Thyroid gland (tissue), 4 donors: Measurements from ENCODE around the gene THBD.

Experiments
- CTCF ChIP-seq, 6 experiments: fragments of 200-600 bp in 3 of 6; fragments of 450-650 bp in 3 of 6; sonication (generic) in 3 of 6; IDR thresholded peaks; one replicate each; pipeline ENCODE4 v1.5.1; 2016 to 2019; ENCODE audit warnings: antibody characterized with exemption in 6 of 6, mild to moderate bottlenecking in 2 of 6, inconsistent platforms in 1 of 6, moderate library complexity in 1 of 6
- POLR2A ChIP-seq, 2 donors: fragments of 450-650 bp; IDR thresholded peaks; one replicate each; pipeline ENCODE4 v1.6.1; 2017; ENCODE audit warnings: antibody characterized with exemption in 2 of 2, mild to moderate bottlenecking in 2 of 2, moderate library complexity in 1 of 2

GRCh38 chr20:23066772-23067171, 17.3 kb upstream of the THBD start:
- TF ChIP-seq POLR2A (IDR thresholded peaks at IDR 0.05) (no peak), CTCF (IDR thresholded peaks at IDR 0.05) (no peak)
